ENCODE data around the gene GOLGA6L10.
"Not testable (repeated sequence)": the region's sequence is repeated elsewhere in the genome, so short reads cannot be mapped to it uniquely, and the experiment has no call there.

- not testable (repeated sequence) for TF ChIP-seq CTCF (IDR thresholded peaks at IDR 0.05)
- peak in 1 of 2 donors; percentile 22 for TF ChIP-seq POLR2A (IDR thresholded peaks at IDR 0.05)
Observed at GRCh38 chr15:82355055-82355454, 5.8 kb upstream of the GOLGA6L10 start.

All from thyroid gland (tissue), 4 donors.